HL-60/S4 treated with retinoic acid at 250 ng/mL for 4 days and 3 days (cell line): ENCODE measurements around the gene TBC1D8B.
"Not testable (repeated sequence)": the region's sequence is repeated elsewhere in the genome, so short reads cannot be mapped to it uniquely, and the experiment has no call there.

Experiments
- in situ Hi-C: fragments of 300-500 bp; cut with MboI; formaldehyde crosslinking; loops from 2 replicates; pipeline ENCODE4 v1.7.0; 2022; ENCODE audit warnings: low sequenced_read_pairs

The TBC1D8B gene

DNA sequence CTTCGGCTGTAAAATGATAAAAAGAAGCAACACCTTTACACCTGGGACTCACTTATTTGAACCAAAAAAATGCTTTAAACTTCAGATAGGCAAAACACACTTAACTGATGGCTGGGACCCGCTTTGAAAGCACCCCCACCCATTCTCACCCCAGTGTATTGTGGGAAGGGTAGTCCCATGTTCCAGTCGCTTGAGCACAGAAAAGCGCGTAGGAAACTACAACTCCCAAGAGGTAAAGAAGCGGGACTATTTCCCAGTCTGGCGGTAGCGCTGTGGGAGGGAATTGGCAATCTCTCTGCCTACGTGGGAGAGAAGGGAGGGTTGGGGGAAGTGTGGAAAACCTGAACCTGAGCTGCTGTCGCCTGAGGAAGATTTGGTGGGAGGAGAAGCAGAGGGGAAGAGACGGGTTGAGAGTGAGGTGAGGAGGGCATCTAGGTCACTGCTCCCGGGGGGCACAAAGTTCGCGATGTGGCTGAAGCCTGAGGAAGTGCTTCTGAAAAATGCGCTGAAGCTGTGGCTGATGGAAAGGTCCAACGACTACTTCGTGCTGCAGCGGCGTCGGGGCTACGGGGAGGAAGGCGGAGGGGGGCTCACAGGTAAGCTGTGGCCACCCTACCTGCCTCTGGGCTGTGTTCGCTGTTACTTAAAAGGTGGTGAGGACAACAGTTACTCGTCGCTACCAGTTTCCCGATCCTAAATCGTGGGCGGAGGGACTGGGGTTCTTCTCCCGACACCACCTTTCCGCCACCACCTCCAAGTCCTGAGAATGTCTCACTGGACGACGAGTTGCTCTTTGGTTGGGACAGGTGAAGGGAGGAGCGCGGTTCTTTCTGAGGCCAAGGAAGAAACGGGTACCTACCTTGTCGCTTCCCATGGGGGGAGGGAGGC lies at the start of gene TBC1D8B:
TSS of gene TBC1D8B (plus strand) at position 286 of the 888 bp plus-strand sequence. CDS start at position 467, 181 bp downstream.
- in situ Hi-C loops: no loop called here

DNA sequence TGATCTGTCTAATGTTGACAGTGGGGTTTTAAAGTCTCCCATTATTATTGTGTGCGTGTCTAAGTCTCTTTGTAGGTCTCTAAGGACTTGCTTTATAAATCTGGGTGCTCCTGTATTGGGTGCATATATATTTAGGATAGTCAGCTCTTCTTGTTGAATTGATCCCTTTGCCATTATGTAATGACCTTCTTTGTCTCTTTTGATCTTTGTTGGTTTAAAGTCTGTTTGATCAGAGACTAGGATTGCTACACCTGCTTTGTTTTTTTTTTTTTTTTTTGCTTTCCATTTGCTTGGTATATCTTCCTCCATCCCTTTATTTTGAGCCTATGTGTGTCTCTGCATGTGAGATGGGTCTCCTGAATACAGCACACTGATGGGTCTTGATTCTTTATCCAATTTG lies 33.2 kb upstream of the TBC1D8B start:
- in situ Hi-C loops: not testable (repeated sequence)

- in situ Hi-C loops: no loop called here
Observed at GRCh38 chrX:106774981-106775380, 27.5 kb upstream of the TBC1D8B start.

DNA sequence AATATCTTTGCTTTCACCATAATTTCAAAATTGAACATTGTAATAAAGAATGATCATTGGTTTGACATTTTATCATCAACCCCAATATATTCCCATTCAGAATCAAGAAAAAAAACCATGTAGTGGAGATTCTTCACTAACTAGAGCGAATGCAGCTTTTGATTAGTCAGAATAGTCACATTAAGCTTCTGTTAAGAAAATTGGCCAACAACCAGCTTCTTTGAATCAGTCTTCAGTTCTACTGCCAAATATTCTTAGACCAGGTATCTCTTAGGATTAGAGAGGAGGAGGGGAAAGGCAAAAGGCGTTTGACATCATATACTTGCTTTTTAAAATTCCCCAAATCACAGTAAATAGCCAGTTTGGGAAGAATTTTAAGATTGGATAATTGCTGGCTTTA lies 22.2 kb upstream of the TBC1D8B start:
- in situ Hi-C loops: no loop called here

- in situ Hi-C loops: no loop called here
Observed at GRCh38 chrX:106780664-106781377, 21.7 kb upstream of the TBC1D8B start.

DNA sequence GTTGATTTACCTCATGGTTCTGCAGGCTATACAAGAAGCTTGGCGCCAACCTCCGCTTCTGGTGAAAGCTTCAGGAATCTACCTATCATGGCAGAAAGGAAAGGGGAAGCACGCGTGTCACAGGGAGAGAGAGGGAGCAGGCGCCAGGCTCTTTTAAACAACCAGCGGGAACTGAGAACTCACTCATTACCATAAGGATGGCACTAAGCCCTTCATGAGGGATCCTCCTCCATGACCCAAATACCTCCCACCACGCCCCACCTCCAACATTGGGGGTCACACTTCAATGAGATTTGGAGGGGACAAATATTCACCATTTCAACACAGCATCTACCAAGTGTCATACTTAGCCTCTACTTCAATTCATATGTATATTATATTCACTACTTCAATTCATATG lies 18.8 kb upstream of the TBC1D8B start:
- in situ Hi-C loops: no loop called here

DNA sequence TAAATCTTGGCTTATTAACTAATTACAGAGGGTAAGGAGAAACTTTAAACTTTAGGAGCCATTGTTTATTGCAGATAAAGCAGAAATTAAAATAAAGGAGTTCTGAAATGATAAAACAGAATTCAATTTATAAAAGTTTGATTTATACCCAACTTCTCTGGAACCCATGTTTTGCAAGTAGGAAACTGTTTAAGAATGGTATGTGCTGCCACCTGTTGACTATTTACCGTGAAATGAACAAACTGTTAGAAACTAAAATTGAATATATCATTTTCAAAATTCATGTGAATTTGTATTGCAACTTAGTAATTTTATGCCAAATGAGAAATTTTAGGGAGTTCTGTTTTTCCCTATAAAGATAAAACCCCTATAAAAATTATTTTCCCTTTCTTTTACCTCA lies 11.0 kb upstream of the TBC1D8B start:
- in situ Hi-C loops: no loop called here

- in situ Hi-C loops: no loop called here
Observed at GRCh38 chrX:106802063-106802387, 448 bp upstream of the TBC1D8B start.

GRCh38 chrX:106811131-106811910 lies 8.8 kb downstream of the TBC1D8B start:
- in situ Hi-C loops: no loop called here

GRCh38 chrX:106812930-106813329 lies 10.5 kb downstream of the TBC1D8B start:
- in situ Hi-C loops: not testable (repeated sequence)

DNA sequence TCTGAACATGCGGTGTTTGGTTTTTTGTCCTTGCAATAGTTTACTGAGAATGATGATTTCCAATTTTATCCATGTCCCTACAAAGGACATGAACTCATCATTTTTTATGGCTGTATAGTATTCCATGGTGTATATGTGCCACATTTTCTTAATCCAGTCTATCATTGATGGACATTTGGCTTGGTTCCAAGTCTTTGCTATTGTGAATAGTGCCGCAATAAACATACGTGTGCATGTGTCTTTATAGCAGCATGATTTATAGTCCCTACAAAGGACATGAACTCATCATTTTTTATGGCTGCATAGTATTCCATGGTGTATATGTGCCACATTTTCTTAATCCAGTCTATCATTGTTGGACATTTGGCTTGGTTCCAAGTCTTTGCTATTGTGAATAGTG lies 11.6 kb downstream of the TBC1D8B start:
- in situ Hi-C loops: not testable (repeated sequence)

DNA sequence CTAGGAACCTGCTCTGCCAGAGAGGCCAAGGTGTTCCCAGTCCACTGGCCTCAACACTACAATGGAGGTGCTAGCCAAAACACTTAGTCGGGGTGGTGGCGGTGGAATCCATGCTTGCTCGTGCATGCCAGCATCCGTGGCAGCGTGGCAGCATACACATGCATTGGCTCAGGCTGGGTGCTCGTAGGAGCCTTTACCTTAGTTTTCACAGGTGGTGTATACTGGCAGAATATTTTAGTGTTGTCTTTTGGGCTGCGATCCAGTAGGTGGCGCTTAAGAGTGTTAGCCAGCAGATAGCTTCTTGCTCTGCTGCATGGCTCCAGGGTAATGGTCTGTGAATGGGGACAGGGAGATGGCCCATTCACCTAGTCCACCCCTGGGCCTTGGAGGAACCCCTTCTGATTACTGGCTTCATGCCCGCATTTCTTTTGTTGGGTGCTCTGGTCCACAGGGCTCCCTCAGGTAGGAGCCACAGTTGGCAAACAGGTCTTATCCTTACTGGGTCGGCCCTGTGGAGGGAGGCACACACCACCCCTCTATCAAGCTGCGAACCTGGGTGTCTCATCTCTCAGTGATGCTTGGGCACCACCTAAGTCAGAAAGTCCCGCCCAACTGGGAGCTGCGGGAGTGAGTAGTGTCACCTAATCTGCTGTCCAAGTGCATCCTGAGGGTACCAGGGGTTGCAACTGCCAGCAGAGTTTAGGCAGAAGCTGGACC lies 60.7 kb downstream of the TBC1D8B start:
- in situ Hi-C loops: no loop called here

- in situ Hi-C loops: no loop called here
Observed at GRCh38 chrX:106863697-106864096, 61.2 kb downstream of the TBC1D8B start.

- in situ Hi-C loops: not testable (repeated sequence)
Observed at GRCh38 chrX:106872796-106873195, 70.3 kb downstream of the TBC1D8B start.

- in situ Hi-C loops: no loop called here
Observed at GRCh38 chrX:106874075-106874474, 71.6 kb downstream of the TBC1D8B start.

DNA sequence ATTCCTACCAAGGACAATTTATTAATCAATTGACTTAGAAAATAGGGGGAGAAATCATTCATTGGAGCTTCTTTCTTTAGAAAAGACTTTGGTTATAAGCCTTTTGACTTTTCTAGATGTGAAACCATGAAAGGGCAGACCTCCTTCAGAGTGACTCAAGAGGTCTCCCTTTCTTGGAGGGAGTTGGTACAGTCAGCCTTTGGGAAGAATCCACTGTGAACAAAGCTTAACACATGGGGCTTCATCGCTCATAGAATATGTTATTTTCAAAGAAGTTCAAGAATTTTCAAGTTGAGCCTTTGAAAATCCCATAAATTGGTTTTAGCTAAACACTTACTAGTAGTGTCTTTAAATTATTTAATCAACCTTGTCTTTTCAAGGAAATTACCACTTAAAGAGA lies 72.7 kb downstream of the TBC1D8B start:
- in situ Hi-C loops: no loop called here

DNA sequence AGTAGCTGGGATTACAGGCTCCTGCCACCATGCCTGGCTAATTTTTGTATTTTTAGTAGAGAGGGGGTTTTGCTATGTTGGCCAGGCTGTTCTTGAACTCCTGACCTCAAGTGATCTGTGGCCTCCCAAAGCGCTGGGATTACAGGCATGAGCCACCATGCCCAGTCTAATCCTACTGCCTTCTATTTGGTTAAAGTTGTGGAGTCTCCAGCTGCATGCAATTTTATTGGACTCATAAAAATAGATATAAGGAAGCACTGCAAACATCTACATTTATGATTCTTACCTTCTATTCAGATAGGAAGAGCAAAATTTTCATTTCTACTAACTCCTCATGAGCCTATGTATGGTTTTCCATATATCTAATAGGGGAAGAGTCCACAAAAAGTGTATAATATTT lies 87.0 kb downstream of the TBC1D8B start:
- in situ Hi-C loops: no loop called here

- in situ Hi-C loops: no loop called here
Observed at GRCh38 chrX:106891762-106892460, 89.4 kb downstream of the TBC1D8B start.

- in situ Hi-C loops: no loop called here
Observed at GRCh38 chrX:106894392-106894909, 92.0 kb downstream of the TBC1D8B start.

DNA sequence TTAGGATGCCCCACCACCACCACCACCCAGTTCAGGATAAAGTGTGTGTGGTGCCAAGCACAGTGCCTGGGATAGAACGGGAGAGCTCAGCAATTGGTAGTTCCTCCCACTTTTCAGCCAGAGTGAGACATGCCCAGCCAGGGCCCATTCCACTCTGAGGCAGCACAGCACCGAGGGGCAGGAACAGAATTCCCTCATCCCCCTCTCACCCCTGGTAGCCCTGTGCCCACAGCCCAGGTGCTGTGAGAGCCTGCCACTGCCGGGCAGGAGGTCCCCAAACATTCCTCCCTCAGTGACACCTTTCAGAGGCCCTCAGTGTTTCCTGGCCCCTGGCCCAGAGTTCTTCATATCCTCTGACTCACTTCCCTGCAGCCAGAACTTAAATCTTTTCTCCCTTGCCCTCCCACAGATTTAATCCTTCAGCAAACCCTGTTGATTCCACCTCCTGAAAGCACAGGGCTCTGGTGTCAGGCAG lies 92.5 kb downstream of the TBC1D8B start:
- in situ Hi-C loops: no loop called here
